ENCODE data around the gene TTC31.

Gene TTC31

DNA sequence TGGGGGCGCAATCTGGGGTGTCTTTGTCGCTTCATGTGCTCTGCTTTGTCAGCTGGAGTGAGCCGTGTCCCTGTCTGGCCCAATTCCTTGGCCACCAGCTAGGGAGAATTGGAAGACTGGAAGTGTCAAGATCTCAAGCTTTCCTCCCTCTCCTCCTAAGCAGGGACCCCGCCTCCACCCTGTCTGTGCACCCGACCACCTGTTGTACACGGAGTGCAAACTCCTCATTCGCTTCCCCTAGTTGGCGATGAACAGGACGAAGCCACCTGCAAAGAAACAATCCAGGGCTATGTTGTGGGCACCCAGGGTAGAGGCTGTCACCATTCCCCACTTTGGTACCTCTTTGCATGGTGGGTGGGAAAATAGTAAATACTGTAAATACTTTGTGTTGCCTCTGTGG, 44.9 kb downstream of the TTC31 start:
- no peak for DNase-seq

DNA sequence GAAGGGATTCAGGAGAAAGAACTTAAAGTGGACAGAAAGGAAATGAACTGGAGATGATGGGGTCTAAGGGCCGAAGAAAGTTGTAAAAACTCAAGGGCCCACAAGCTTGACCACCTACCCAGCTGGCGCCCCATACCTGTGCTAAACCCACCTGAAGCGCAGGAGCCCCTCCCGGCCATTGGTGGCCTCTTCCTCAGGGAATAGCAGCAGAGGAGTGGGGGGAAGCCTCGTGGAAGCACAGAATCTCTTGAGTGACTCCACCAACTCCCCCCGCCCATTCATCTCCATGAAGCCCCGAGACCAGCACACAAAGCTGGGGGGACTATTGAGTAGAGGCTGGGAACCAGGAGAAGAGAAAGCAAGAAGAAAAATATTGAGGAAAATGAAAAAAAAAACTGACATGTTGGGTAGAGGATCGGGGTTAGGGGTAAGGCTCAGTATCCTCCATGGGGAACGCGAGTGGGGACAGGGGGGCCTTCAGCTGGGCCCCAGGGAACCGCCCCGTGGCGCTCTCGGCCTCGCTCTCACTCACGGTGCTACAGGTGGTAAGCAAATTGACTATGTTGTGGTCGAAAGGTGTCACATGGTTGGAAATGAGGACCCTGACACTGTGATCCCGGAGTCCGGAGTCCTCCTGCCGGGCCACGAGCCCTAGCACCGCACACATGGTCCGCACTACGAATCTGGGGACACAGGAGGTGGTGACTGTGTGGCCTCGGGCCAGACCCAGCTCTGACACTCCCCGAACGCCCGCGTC, 45.9 kb downstream of the TTC31 start:
- DNase-seq: no peak

DNA sequence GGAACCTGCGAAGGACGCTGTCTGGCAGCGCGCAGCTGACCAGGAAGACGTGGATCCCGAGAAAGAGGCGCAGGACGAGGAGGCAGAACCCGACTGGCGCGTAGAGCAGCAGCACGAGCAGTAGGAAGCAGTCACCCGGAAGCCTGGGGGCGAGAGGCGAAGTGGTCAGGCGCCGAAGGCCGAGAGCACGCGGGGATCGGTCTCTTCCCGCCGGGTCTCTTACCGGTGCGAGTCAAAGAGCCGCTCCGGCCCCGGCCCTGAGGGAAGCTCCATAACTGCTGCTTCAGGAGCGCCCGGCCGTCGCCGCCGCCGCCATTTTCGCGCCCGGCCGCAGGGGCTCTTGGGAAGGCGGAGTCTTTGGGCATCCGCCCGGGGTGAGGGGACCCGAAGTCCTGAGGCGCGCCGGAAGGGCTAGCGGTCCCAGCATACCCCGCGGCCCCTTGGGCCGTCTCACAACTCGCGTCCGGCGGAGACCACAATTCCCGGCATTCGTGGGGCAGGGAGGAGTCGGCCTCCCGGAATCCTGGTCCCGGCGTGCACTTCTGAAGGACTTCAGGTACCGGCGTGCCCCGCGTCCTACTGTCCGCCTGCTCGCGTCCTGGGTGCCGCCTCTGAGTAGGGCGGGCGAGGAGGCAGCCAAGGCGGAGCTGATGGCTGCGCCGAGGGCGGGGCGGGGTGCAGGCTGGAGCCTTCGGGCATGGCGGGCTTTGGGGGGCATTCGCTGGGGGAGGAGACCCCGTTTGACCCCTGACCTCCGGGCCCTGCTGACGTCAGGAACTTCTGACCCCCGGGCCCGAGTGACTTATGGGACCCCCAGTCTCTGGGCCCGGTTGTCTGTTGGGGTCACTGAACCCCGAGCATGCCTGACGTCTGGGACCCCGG, 46.7 kb downstream of the TTC31 start, which contains the start of the genes AUP1 and HTRA2:
Gene AUP1 (minus strand): TSS at position 350 of the 882 bp plus-strand sequence. CDS start 77 bp downstream, at position 273.
Gene HTRA2 (plus strand): TSS at position 577 of the 882 bp plus-strand sequence. CDS start 74 bp downstream, at position 651.
- DNase-seq: peak; percentile 96

DNA sequence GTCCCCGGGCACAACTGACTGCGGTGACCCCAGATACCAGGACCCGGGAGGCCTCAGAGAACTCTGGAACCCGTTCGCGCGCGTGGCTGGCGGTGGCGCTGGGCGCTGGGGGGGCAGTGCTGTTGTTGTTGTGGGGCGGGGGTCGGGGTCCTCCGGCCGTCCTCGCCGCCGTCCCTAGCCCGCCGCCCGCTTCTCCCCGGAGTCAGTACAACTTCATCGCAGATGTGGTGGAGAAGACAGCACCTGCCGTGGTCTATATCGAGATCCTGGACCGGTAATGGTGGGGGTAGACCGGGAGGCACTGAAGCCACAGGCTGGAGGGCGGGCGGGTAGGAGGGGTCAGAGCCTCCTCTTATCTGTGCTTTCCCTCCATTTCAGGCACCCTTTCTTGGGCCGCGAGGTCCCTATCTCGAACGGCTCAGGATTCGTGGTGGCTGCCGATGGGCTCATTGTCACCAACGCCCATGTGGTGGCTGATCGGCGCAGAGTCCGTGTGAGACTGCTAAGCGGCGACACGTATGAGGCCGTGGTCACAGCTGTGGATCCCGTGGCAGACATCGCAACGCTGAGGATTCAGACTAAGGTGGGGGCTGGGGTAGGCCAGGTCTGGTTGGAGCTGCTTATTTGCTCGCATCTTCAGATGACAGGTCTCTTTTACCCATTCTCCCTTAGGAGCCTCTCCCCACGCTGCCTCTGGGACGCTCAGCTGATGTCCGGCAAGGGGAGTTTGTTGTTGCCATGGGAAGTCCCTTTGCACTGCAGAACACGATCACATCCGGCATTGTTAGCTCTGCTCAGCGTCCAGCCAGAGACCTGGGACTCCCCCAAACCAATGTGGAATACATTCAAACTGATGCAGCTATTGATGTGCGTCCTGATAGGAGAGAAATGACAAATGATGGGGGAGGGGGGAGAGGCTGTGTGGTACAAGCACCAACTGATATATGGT, 47.6 kb downstream of the TTC31 start:
- DNase-seq: no peak

DNA sequence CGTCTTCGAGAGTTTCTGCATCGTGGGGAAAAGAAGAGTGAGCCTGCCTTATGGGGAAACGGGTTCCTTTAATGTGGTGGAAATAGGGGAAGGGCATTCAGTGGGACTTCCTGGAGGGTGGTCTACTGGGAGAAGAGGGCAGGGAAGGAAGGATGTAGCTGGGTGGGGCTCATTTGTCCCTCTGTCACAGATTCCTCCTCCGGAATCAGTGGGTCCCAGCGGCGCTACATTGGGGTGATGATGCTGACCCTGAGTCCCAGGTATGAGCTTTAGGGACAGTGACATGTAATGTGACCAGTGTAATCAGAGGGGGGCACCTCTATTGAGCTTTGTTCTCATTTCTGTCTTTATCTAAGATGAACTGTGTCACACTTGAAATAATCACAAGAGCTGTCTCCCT, 48.8 kb downstream of the TTC31 start:
- no peak for DNase-seq

DNA sequence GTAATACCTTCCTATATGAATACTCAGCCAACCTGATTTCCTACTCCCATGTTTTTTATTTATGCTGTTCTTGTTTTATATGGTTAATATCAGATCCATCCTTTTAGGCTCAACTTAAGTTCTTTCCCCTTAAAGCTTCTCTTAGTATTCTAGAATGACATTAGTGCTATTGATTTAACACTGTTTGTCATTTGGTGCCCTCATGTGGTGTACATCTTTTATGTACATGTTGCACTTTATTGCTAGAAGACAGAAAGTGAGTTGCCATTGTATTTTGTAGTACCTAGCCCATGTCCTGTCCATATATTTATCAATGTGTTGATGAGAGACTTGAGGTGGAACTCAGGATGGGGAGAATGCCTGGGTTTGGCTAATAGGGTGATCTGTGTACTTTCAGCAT, 49.3 kb downstream of the TTC31 start:
- DNase-seq: peak; percentile 57

DNA sequence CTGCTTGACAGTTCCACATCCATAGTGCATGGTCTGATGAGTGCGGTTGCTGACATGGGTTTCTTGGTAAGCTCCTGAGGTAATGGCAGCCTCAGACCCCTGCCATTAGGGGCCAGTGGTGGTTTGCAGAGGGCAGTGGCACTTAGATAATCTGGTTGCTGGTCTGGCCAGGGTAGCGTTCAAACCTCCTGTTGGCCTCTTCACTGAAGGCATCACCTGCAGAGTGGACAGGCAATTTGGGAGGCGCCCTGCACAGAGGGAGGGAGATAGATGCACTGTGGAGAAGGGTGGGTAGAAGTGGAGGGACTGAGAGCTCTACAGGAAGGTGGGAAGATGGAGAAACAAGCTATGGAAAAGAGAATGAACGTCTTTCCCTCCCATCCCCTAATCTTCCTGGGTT, 50.6 kb downstream of the TTC31 start:
- no peak for DNase-seq

DNA sequence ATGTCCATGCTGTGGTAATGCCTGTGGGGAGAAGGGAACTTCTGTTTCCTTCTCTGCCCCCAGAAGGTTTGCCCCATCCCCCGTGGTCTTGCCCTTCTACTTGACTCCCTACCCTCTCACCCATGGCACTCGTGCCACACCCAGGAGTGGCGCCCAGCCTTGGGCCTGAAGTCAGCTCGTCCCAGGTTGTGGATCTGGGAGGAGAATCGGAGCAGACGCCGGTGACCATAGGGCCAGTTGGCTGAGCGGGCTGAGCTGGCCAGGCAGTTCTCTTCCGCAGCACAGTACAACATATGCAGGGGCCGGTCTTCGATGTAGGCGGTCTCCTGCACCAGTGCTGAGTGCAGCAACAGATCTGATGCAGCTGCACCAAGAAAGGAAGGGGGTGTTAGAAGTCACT, 51.5 kb downstream of the TTC31 start:
- DNase-seq: no peak

DNA sequence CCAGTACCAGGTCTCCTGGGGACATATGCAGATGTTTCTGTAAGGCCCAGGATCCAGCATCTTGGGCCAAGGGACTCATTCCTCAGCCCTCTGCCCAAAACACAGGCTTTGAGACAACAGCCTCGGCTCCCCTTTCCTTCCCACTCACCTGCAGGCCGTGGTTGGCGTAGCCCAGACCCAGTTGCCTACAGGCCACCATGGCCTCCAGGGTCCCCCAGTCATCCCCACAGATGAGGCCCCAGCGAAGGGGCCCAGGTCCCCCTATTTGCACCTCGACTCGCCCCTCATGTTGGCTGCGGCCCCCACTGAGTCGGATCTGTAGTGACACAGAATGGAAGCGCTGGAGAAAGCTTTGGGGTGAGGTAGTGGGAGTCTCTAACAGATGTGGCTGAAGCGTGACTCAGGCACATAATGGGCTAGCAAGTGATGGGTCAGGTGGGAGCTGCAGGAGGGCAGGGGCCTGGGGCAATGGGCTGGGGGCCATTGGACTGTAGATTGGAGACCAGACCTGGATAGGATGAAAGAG, 52.6 kb downstream of the TTC31 start:
- DNase-seq: no peak

DNA sequence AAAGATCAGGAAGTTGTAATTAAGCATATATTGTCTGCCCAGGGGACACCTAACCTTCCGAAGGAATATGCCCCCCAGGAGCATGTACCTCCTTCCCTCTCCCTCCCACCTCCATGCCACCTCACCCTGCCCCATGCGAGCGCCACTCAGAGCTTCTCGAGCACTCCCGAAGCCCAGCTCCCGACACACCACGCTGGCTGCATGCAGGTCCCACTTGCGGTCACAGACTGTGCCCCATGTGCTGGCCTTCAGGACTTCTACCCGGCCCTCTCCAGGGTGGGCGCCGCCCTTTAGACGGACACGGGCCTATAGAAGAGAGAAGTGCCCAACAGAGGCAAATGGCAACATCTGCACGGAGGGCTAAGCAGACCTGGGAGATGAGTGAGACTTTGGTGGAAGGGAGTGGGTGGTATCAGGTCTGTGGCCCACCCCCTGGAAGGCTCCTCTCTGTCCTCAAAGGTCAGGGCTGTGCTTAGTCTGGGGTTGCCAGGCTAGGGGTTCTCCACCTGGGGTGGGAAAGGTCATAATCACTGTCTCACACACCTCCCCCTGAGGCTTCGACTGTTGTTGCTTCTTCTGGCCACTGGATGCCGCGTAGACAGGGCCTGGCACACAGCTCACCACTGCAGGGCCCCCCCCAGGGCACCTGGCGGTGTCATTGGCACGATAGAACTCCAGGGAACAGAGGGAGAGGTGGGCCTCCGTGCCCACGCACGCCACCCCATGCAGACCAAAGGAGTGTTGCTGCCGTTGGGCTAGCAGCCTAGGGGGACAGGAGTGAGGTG, 53.5 kb downstream of the TTC31 start:
- no peak for DNase-seq

DNA sequence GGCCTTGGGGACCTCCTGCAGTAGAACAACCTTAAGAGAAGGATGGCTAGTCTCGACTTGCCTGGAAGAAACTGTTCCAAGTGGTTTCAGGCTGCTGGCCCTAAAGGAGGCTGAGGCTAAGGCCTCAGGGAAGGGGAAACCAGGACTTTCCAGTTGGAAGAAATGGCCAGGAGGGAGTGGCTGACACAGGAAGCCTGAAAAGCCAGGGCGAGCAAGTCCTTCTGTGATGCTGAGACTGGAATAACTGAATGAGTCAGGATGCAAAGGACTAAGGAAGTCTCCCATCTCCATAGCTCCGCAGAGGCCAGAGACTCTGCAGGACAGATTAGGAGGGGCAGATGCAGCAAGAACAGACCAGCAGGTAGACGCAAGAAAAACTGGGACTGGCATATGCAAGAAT, 54.3 kb downstream of the TTC31 start:
- DNase-seq: no peak

DNA sequence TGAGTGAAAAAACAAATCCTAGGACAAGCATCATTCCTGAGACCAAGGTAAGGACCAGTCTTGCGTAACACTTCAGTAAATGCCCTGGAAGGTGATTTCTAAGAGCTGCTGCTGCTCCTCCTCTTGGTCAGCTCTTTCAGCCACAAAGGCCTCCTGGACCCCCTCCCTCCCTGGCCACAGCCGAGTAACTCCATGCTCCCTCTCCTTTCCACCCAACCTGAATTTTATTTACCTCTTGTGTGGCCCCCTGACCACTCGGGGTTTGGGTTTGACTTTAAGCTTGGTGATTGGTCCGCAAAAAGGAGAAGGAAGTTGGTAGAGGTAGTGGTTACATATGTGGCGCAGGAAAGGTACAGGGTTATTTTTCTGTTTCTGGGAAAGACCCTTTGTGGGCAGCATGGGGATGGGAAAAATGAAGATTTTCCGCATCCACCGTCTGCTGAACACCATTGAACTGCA, 56.0 kb downstream of the TTC31 start:
- no peak for DNase-seq

DNA sequence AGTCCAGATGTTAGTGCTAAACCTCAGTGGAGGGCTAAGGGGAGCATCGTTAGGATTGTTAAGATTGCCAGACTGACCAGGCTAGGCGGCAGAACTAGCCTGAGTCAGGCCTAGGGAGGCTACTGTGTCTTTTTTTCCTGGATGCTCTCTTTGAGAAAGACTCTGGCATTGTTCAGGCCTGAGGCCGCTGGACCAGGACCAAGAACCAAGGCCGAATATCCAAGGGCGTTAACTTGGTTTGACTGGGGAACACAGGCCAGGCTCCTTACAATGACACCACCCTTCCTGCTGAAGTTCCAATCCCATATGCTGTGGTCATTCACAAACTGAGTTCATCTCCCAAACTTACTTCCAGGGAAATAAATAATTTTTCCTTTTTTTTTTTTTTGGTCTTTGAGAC, 57.4 kb downstream of the TTC31 start:
- DNase-seq: no peak

DNA sequence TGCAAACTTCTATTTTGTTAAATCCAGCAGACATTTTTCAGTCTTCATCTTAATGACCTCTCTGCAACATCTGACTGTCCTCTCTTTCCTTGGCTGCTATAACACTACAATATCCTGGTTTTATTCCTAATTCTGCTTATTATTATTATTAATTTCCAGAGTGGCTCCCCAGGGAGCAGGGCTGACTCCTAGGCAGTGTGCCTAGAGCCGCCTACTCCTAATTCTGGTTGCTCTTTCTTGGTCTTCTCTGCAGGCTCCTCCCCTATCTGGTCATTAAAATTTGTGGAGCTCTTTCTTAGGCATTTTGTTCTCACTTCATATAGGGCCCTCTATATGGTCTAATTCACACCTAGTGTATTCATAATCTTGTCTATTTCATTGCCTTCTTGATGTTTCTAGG, 60.1 kb downstream of the TTC31 start:
- DNase-seq: no peak

Measured in NCI-H1694 treated with DMSO at 0.1 percent for 48 hours (cell line).